Loucy (cell line): Measurements from ENCODE around the gene CELF2.

Experiments used
- H2AFZ ChIP-seq: fragments of 200-600 bp; sonication (generic); 2 replicates; pipeline ENCODE4 v1.6.0; 2016; ENCODE audit warnings: antibody characterized with exemption, mild to moderate bottlenecking, low read length, moderate library complexity
- H3F3A ChIP-seq: fragments of 200-600 bp; 2 replicates; pipeline ENCODE4 v1.6.0; 2016; ENCODE audit warnings: antibody characterized with exemption, low read depth, mild to moderate bottlenecking
- H3K27me3 ChIP-seq: fragments of 200-600 bp; sonication (generic); 2 replicates; pipeline ENCODE4 v1.6.1; 2014; ENCODE audit warnings: low read length, mild to moderate bottlenecking; ENCODE audit not compliant: insufficient read depth, poor library complexity, severe bottlenecking
- H3K36me3 ChIP-seq: fragments of 200-600 bp; sonication (generic); 2 replicates; pipeline ENCODE4 v1.6.1; 2016; ENCODE audit warnings: low read length; ENCODE audit not compliant: insufficient read depth
- H3K4me1 ChIP-seq: fragments of 200-600 bp; sonication (generic); 2 replicates; pipeline ENCODE4 v1.5.1; 2014; ENCODE audit warnings: low read length, mild to moderate bottlenecking; ENCODE audit not compliant: insufficient read depth, poor library complexity, severe bottlenecking
- H3K4me2 ChIP-seq: fragments of 200-600 bp; sonication (generic); 2 replicates; pipeline ENCODE4 v1.6.0; 2014; ENCODE audit warnings: antibody characterized with exemption, low read length, low read depth, mild to moderate bottlenecking; ENCODE audit not compliant: poor library complexity, severe bottlenecking
- H3K4me3 ChIP-seq: fragments of 200-600 bp; sonication (generic); 2 replicates; pipeline ENCODE4 v1.5.1; 2014; ENCODE audit warnings: low read length, mild to moderate bottlenecking, mixed read lengths; ENCODE audit not compliant: poor library complexity, severe bottlenecking
- H3K79me2 ChIP-seq: fragments of 200-600 bp; sonication (generic); 2 replicates; pipeline ENCODE4 v1.6.1; 2014; ENCODE audit warnings: low read length; ENCODE audit not compliant: insufficient read depth
- H3K9ac ChIP-seq: fragments of 200-600 bp; sonication (generic); 2 replicates; pipeline ENCODE4 v1.6.0; 2014; ENCODE audit warnings: mild to moderate bottlenecking, low read depth, low read length, moderate library complexity; ENCODE audit not compliant: poor library complexity, severe bottlenecking
- H3K9me2 ChIP-seq: fragments of 200-600 bp; sonication (generic); replicated peaks from 2 replicates; pipeline ENCODE4 v1.6.1; 2016; ENCODE audit warnings: low read depth, low read length, mixed read lengths
- H3K9me3 ChIP-seq: fragments of 200-600 bp; sonication (generic); 2 replicates; pipeline ENCODE4 v1.6.1; 2014; ENCODE audit warnings: mild to moderate bottlenecking, antibody characterized with exemption, low read length, low read depth; ENCODE audit not compliant: insufficient read depth
- H4K20me1 ChIP-seq: fragments of 200-600 bp; sonication (generic); 2 replicates; pipeline ENCODE4 v1.6.0; 2014; ENCODE audit warnings: antibody characterized with exemption, low read length, mild to moderate bottlenecking; ENCODE audit not compliant: insufficient read depth, poor library complexity, severe bottlenecking
- EZH2phosphoT487 ChIP-seq: fragments of 200-600 bp; IDR thresholded peaks from 2 replicates; pipeline ENCODE4 v1.6.1; 2018; ENCODE audit warnings: antibody characterized with exemption, mild to moderate bottlenecking, moderate library complexity, borderline replicate concordance
- TF ChIP-seq, protein P1 (sequence below): fragments of 200-600 bp; sonication (generic); conservative IDR thresholded peaks from 2 replicates; pipeline ENCODE4 v1.5.1; 2014; ENCODE audit warnings: mild to moderate bottlenecking, antibody characterized with exemption, low read length

The CELF2 gene

DNA sequence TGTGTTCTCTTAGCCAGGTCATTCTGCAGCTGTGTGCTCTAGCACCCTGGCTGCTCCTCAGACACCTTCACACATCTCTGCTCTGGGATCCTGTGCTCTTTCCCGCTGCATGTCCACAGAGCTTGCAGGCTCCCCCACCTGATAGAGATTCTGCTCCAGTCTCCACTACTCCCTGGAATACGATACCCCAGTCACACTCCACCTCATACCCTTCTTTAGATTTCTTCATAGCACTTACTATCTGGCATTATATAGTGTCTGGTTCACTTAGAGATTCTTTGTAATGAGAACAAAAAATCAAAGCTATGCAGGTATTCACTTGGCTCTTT lies 88.0 kb downstream of the CELF2 start:
- H3K4me1 ChIP-seq: peaks cover 8% of the 10 kb centered on the region
- no peak for TF ChIP-seq EZH2phosphoT487
- TF ChIP-seq, protein P1, sequence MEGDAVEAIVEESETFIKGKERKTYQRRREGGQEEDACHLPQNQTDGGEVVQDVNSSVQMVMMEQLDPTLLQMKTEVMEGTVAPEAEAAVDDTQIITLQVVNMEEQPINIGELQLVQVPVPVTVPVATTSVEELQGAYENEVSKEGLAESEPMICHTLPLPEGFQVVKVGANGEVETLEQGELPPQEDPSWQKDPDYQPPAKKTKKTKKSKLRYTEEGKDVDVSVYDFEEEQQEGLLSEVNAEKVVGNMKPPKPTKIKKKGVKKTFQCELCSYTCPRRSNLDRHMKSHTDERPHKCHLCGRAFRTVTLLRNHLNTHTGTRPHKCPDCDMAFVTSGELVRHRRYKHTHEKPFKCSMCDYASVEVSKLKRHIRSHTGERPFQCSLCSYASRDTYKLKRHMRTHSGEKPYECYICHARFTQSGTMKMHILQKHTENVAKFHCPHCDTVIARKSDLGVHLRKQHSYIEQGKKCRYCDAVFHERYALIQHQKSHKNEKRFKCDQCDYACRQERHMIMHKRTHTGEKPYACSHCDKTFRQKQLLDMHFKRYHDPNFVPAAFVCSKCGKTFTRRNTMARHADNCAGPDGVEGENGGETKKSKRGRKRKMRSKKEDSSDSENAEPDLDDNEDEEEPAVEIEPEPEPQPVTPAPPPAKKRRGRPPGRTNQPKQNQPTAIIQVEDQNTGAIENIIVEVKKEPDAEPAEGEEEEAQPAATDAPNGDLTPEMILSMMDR: no peak
- H3K79me2 ChIP-seq: no peaks in the 10 kb centered on the region
- H3K9me3 ChIP-seq: no peaks in the 10 kb centered on the region
- no peaks in the 10 kb centered on the region for H3K27me3 ChIP-seq
- no peaks in the 10 kb centered on the region for H3K9me2 ChIP-seq
- no peak overlapping the region for H3K4me2 ChIP-seq
- no peaks in the 10 kb centered on the region for H3K36me3 ChIP-seq
- 0 out of 2 replicates have a peak overlapping the region, but pooled peaks have one; percentile 49 for H2AFZ ChIP-seq
- no peaks in the 10 kb centered on the region for H3F3A ChIP-seq
- H3K9ac ChIP-seq: no peak overlapping the region
- H3K4me3 ChIP-seq: no peak overlapping the region
- no peaks in the 10 kb centered on the region for H4K20me1 ChIP-seq

DNA sequence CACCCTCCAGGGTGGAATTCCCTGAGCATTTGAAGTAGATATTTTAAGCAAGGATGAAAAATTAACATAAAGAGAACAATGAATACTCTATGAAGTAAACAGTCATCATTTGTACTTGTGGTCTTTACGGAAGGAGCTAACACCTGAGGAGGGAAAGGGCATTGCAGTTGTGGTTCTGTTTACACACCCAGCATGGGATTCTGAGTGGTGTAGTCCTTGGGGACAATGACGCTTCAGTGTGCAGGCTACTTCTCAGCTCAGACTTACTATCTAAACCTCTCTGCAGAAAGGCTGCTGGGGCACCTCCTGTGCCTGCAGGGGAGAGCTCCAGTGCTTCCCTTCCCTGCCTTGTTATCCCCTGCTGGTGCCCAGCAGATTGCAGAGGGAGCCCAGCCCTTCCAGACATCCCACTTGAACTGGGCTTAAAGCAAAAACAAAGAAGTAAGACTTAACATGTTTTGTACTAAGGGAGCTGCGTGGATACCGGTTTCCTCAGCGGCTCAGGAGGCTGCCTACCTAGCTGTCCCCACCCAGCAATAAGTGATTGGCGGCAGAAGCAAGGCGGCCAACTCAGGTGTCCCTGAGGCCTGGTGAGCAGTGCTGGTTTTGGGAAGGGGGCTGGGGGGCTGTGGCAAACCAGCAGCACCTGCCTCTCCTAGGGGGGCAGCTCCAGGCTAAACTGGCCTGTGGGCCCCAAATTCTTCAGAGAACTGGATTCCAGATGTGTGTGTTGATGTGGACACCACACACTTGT lies 89.1 kb downstream of the CELF2 start:
- TF ChIP-seq, protein P1: no peak
- no peak for TF ChIP-seq EZH2phosphoT487
- Histone ChIP-seq H3K4me1 (peaks cover 8% of the 10 kb centered on the region), H2AFZ (no peak overlapping the region), H3K79me2 (no peaks in the 10 kb centered on the region), H3K4me3 (no peak overlapping the region), H3K4me2 (no peak overlapping the region), H3K9me2 (no peaks in the 10 kb centered on the region), H3K36me3 (no peaks in the 10 kb centered on the region), H3F3A (no peaks in the 10 kb centered on the region), H3K9ac (no peak overlapping the region), H4K20me1 (no peaks in the 10 kb centered on the region), H3K27me3 (no peaks in the 10 kb centered on the region), H3K9me3 (no peaks in the 10 kb centered on the region)

DNA sequence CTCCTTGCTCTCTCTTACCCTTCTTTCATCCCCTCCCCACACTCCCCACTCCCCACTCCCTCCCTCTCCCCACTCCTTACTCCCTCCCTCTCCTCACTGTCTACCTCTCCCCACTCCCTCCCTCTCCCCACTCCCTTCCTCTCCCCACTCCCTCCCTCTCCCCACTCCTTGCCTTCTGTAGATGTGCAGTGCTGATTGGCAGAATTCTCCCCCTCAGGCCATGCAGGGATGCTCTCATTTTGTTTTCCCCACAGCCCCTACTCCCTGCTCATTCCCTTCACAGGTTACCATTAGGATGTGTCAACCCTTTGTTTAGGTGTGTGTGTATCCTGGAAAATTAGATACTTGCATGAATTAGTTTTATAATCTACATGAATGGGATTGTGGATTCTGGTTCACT lies 90.3 kb downstream of the CELF2 start:
- Histone ChIP-seq H3K36me3 (no peaks in the 10 kb centered on the region), H3K27me3 (no peaks in the 10 kb centered on the region)
- TF ChIP-seq EZH2phosphoT487: no peak
- TF ChIP-seq, protein P1: no peak

More for the DNA sequence above, 90.3 kb downstream of the CELF2 start:
- Histone ChIP-seq H3K9me2 (no peaks in the 10 kb centered on the region), H3K9me3 (no peaks in the 10 kb centered on the region), H3K9ac (no peak overlapping the region), H3F3A (no peaks in the 10 kb centered on the region), H3K79me2 (no peaks in the 10 kb centered on the region), H4K20me1 (no peaks in the 10 kb centered on the region), H2AFZ (no peak overlapping the region), H3K4me1 (peaks cover 8% of the 10 kb centered on the region), H3K4me3 (no peak overlapping the region), H3K4me2 (no peak overlapping the region)
